ENCODE results near the gene ZNF521. TPM values are rescaled to one million over a fixed set of nuclear protein-coding genes. Genes with fewer than 3 reads are reported as not detected.

The ZNF521 gene
- total RNA-seq, 1 experiment from 2014 or later = not detected

GRCh38 chr18:25056429-25056828 lies 295.5 kb downstream of the ZNF521 start:
- DNase-seq (ENCODE audit: unreplicated experiment) = no peak
- Mint-ChIP-seq H3K27ac (ENCODE audit: low read depth, unreplicated experiment) (no peak overlapping the region), H3K4me3 (ENCODE audit: unreplicated experiment) (no peak overlapping the region), H3K27me3 (ENCODE audit: insufficient read depth, unreplicated experiment) (no peaks in the 10 kb centered on the region), H3K36me3 (ENCODE audit: insufficient read depth, unreplicated experiment) (no peaks in the 10 kb centered on the region), H3K9me3 (ENCODE audit: unreplicated experiment) (no peaks in the 10 kb centered on the region), H3K4me1 (ENCODE audit: insufficient read depth, unreplicated experiment) (no peaks in the 10 kb centered on the region)
- no TSS peak for BruUV-seq (replicated peaks)
- intact Hi-C loops (cut with micrococcal nuclease) = no loop called here
- TF ChIP-seq CTCF (IDR thresholded peaks at IDR 0.05; ENCODE audit: unreplicated experiment) = no peak
- ChIA-PET CTCF (interaction anchor here (0.6 kb wide), 1 partner anchor 512 kb away, joined by 3 read pairs; no protein-coding TSS in a partner anchor), POLR2A (no interaction called here)

GRCh38 chr18:25055076-25055475 lies 296.9 kb downstream of the ZNF521 start:
- CTCF ChIA-PET = no interaction called here
- BruUV-seq (replicated peaks) = no TSS peak
- no peak overlapping the region for H3K4me3 Mint-ChIP-seq (ENCODE audit: unreplicated experiment)
- intact Hi-C loops (cut with micrococcal nuclease) = no loop called here
- no peak overlapping the region for H3K27ac Mint-ChIP-seq (ENCODE audit: low read depth, unreplicated experiment)
- no peak for DNase-seq (ENCODE audit: unreplicated experiment)
- no peak for TF ChIP-seq CTCF (IDR thresholded peaks at IDR 0.05; ENCODE audit: unreplicated experiment)
- H3K27me3 Mint-ChIP-seq (ENCODE audit: insufficient read depth, unreplicated experiment) = no peaks in the 10 kb centered on the region
- POLR2A ChIA-PET = no interaction called here
- H3K4me1 Mint-ChIP-seq (ENCODE audit: insufficient read depth, unreplicated experiment) = no peaks in the 10 kb centered on the region
- H3K9me3 Mint-ChIP-seq (ENCODE audit: unreplicated experiment) = peaks cover 7% of the 10 kb centered on the region
- no peaks in the 10 kb centered on the region for H3K36me3 Mint-ChIP-seq (ENCODE audit: insufficient read depth, unreplicated experiment)

GRCh38 chr18:25053466-25053865 lies 298.5 kb downstream of the ZNF521 start:
- POLR2A ChIA-PET = no interaction called here

GRCh38 chr18:25052511-25052921 lies 299.4 kb downstream of the ZNF521 start:
- no peak overlapping the region for H3K4me3 Mint-ChIP-seq (ENCODE audit: unreplicated experiment)
- ChIA-PET CTCF (interaction anchor here (1.2 kb wide), 1 partner anchor 9 kb away, joined by 6 read pairs; no protein-coding TSS in a partner anchor), POLR2A (interaction anchor here (0.5 kb wide), 1 partner anchor 1594 kb away, joined by 4 read pairs; no protein-coding TSS in a partner anchor)
- intact Hi-C loops (cut with micrococcal nuclease) = no loop called here
- no peaks in the 10 kb centered on the region for H3K27me3 Mint-ChIP-seq (ENCODE audit: insufficient read depth, unreplicated experiment)
- no TSS peak for BruUV-seq (replicated peaks)
- DNase-seq (ENCODE audit: unreplicated experiment) = no peak
- no peaks in the 10 kb centered on the region for H3K4me1 Mint-ChIP-seq (ENCODE audit: insufficient read depth, unreplicated experiment)
- no peak overlapping the region for H3K27ac Mint-ChIP-seq (ENCODE audit: low read depth, unreplicated experiment)
- TF ChIP-seq CTCF (IDR thresholded peaks at IDR 0.05; ENCODE audit: unreplicated experiment) = no peak
- H3K36me3 Mint-ChIP-seq (ENCODE audit: insufficient read depth, unreplicated experiment) = no peaks in the 10 kb centered on the region
- peaks cover 7% of the 10 kb centered on the region for H3K9me3 Mint-ChIP-seq (ENCODE audit: unreplicated experiment)

More at GRCh38 chr18:25053466-25053865, 298.5 kb downstream of the ZNF521 start:
- Mint-ChIP-seq H3K4me3 (ENCODE audit: unreplicated experiment) (no peak overlapping the region), H3K27ac (ENCODE audit: low read depth, unreplicated experiment) (no peak overlapping the region), H3K36me3 (ENCODE audit: insufficient read depth, unreplicated experiment) (no peaks in the 10 kb centered on the region), H3K9me3 (ENCODE audit: unreplicated experiment) (peaks cover 7% of the 10 kb centered on the region), H3K4me1 (ENCODE audit: insufficient read depth, unreplicated experiment) (no peaks in the 10 kb centered on the region), H3K27me3 (ENCODE audit: insufficient read depth, unreplicated experiment) (no peaks in the 10 kb centered on the region)
- BruUV-seq (replicated peaks) = no TSS peak
- CTCF ChIA-PET = interaction anchor here (0.7 to 1.2 kb wide), 2 partner anchors 10 to 52 kb away, joined by 3 to 6 read pairs; no protein-coding TSS in a partner anchor
- intact Hi-C loops (cut with micrococcal nuclease) = no loop called here
- TF ChIP-seq CTCF (IDR thresholded peaks at IDR 0.05; ENCODE audit: unreplicated experiment) = no peak
- DNase-seq (ENCODE audit: unreplicated experiment) = no peak

Data from MCF 10A (cell line).